Measurements from ENCODE around the gene ST14.

The ST14 gene

DNA sequence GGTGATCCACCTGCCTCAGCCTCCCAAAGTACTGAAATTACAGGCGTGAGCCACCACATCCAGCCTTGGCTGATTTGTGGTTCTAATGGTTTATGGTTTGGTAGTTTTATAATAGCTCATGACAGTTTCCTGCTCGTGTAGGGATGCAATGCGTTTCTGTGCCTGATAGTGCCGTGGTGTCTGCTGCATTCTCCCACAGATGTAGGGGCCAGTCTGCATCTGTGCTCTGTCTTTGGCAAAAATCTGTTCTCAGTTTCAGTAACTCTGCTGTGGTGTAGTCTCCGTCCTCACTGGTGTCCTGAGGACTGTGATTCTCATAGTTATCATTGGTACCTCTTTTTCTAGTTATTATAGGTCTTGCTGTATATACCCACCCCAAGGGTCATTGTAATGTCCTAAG is 16.3 kb downstream of the ST14 start:
- no peak for DNase-seq (ENCODE audit: low spot score)
- TF ChIP-seq, protein P1, sequence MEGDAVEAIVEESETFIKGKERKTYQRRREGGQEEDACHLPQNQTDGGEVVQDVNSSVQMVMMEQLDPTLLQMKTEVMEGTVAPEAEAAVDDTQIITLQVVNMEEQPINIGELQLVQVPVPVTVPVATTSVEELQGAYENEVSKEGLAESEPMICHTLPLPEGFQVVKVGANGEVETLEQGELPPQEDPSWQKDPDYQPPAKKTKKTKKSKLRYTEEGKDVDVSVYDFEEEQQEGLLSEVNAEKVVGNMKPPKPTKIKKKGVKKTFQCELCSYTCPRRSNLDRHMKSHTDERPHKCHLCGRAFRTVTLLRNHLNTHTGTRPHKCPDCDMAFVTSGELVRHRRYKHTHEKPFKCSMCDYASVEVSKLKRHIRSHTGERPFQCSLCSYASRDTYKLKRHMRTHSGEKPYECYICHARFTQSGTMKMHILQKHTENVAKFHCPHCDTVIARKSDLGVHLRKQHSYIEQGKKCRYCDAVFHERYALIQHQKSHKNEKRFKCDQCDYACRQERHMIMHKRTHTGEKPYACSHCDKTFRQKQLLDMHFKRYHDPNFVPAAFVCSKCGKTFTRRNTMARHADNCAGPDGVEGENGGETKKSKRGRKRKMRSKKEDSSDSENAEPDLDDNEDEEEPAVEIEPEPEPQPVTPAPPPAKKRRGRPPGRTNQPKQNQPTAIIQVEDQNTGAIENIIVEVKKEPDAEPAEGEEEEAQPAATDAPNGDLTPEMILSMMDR (IDR thresholded peaks at IDR 0.05; ENCODE audit: extremely low read depth, missing control alignments) = no peak

DNA sequence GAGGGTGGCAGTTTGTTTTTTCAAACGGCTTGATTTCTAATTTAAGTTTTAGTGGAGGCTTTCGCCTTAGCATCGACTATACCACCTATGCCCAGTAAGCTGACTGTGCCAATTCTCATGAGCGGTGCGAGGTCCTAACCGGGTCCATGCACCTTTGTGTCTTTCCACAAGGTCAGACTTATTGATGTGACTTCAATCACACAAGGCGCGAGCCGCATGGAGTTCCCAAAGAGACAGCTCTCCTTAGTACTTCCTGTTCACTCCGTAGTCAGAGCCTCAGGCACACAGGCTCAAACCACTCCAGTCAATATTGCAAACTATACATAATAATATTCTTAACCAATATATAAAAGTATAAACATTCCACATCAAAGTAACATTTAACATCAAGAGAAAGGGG is 18.2 kb downstream of the ST14 start:
- no peak for DNase-seq (ENCODE audit: low spot score)
- TF ChIP-seq, protein P1 (IDR thresholded peaks at IDR 0.05; ENCODE audit: extremely low read depth, missing control alignments) = no peak

DNA sequence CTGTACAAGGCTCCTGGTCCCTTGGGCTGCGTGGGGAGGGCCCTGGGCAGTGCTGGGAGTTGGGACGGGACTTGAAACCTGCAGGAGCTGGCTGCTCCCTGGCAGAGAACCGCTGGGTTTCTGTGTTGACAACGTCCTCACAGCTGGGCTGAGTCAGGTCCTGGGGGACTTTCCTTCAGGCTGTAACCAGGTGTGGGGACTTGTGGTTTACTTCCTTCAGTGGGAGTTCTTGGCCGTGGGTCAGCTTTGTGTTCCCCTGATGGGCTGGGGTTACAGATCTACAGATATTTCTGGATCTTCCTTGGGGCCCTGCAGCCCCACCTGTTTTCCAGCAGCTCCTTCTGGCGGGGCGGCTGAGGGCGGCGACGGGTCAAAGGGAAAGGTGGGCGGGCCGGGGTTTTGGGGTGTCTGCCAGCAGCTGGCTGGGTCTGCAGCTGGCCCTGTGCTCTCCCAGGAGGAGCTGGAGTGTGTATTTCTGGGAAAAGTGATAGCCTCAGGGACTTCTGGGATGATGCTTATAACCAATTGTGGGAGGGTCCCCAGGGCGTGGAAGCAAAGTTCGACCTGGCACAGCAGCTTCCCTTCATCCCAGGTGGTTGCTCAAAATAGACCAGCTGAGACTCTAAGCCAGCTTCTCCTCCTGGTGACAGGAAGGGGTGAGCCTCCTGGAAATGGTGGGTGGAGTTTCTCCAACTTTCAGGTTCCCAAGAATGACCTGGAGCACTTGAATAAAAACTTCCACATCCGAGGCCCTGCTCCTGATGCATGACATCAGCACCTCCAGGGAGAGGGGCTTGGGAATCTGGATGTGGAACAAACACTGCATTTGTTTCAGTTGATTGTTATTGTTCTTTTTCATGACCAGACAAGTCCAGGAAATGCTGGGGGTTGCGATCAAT is 19.1 kb downstream of the ST14 start:
- DNase-seq (ENCODE audit: low spot score) = no peak
- TF ChIP-seq, protein P1 (IDR thresholded peaks at IDR 0.05; ENCODE audit: extremely low read depth, missing control alignments) = no peak

DNA sequence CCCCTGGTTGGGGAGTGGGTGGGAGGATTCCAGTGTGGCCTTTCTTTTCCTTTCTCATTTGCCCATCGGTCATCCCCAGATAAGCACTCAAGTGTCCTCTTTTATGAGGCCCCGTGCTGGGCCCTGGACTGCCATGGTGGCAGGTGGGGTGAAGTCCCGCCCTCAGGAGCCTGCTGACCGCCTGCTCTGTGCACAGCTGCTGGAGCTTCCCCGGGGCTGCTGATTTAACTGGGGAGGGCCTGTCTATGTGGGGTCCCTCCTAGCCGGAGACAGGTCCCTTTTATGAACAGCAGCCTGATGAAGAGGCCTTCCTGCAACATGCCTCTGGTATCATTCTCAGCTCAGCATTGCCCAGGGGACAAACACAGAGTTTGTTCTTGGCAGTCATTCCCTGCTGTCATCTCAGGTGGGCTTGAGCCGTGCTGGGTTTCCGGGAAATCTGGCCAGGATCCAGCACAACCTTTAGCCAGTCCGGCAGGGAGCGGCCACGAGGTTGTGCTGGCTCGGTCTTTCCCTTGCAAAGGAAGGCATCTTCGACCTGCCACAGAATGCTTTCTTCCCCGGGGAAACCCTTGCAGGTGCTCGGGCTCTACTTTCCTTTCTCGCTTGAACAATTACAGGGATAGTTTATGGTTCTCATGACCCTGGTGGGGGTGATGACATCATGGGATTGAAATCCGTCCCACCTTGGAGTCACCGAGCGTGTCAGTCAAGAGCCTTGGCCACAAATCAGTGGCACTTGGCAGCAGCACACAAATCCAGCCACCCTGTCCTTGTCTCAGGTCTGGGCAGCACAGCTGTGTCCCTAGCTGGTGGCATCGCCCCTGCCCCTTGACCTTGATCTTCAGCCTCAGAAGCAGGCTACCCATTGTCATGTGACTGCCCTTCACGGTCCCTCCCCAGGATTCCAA is 20.1 kb downstream of the ST14 start:
- TF ChIP-seq, protein P1 (IDR thresholded peaks at IDR 0.05; ENCODE audit: extremely low read depth, missing control alignments) = no peak
- DNase-seq (ENCODE audit: low spot score) = no peak

DNA sequence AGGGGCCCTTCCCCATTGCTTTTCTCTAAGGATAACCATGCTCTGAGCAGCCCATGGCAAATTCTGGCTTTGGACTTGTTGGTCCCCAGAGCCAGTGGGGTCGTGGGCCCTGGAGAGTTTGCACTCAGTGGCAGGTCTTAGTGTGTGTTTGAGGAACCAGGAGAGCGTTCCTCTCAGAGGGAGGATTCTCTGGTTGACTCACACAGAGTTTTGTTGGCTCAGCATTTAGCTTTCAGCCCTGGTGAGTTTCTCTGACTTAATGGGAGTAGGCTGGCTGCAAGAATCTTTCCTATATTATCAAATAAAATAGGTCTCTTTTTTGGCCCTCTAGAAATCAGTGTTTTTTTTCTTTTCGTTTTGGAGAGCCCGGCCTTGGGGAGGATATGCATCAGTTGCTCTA is 20.9 kb downstream of the ST14 start:
- TF ChIP-seq, protein P1 (IDR thresholded peaks at IDR 0.05; ENCODE audit: extremely low read depth, missing control alignments) = no peak
- peak; percentile 53 for DNase-seq (ENCODE audit: low spot score)

DNA sequence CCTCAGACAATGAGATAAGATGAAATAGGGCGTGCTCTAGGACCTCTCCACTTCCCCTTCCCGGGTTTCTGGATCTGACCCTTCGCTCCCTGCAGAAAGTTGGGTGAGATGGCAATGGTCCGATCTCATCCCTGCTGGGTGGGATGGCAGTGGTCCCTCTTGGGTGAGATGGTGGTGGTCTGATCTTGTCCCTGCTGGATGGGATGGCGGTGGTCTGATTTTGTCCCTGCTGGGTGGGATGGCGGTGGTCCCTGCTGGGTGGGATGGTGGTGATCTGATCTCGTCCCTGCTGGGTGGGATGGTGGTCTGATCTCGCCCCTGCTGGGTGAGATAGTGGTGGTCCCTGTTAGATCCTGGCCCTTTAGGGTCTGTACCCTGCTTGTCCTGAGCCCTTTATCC is 21.3 kb downstream of the ST14 start:
- no peak for DNase-seq (ENCODE audit: low spot score)
- TF ChIP-seq, protein P1 (IDR thresholded peaks at IDR 0.05; ENCODE audit: extremely low read depth, missing control alignments) = no peak

Data from GM20000 (cell line).